ENCODE data around the gene HPS5. TPM values are rescaled to one million over a fixed set of nuclear protein-coding genes. Genes with fewer than 3 reads are reported as not detected.

HPS5 gene
- total and polyA plus RNA-seq, 2 of the 4 experiments (the other 2 are of a cell fraction) = 7.9 to 28.3 TPM

GRCh38 chr11:18277565-18278271, 44.2 kb downstream of the HPS5 start:
- no peaks in the 10 kb centered on the region for H3K27me3 ChIP-seq (ENCODE audit: control insufficient read depth, insufficient read depth, low read length)
- no peak overlapping the region for H4K91ac ChIP-seq (ENCODE audit: insufficient read depth, low read depth, low read length)
- no peak overlapping the region for H2BK5ac ChIP-seq (ENCODE audit: low read depth, low read length, poor library complexity, severe bottlenecking)
- no peak overlapping the region for H4K8ac ChIP-seq (ENCODE audit: low read depth in 2 of 2, low read length in 2 of 2)
- no peaks in the 10 kb centered on the region for H3K9me1 ChIP-seq (ENCODE audit: insufficient read depth, low read length)
- H2BK15ac ChIP-seq (ENCODE audit: low read depth, low read length) = no peak overlapping the region
- intact Hi-C loops (cut with micrococcal nuclease) = no loop called here
- dilution Hi-C loops (cut with HindIII; ENCODE audit: low sequenced_read_pairs, unreplicated experiment) = no loop called here
- no peak overlapping the region for H3K4me3 ChIP-seq (ENCODE audit: insufficient read depth, low read depth, low read length)
- H2AK5ac ChIP-seq (ENCODE audit: low read depth, low read length) = no peak overlapping the region
- peaks cover 16% of the 10 kb centered on the region for H3K36me3 ChIP-seq (ENCODE audit: control insufficient read depth, insufficient read depth, low read length)
- H2BK20ac ChIP-seq (ENCODE audit: low read depth, low read length) = no peak overlapping the region
- H3K27ac ChIP-seq (ENCODE audit: insufficient read depth, low read length) = no peak overlapping the region
- no peak overlapping the region for H3K4me2 ChIP-seq (ENCODE audit: low read depth, low read length)
- DNase-seq = peak; percentile 9
- no peak overlapping the region for H2BK120ac ChIP-seq (ENCODE audit: low read depth, low read length)
- H3K56ac ChIP-seq (ENCODE audit: extremely low read depth, insufficient read depth, low read length) = no peak overlapping the region
- ChIA-PET CTCF (interaction anchor here (0.6 kb wide), 1 partner anchor 172 kb away, joined by 3 read pairs; the partner anchor contains the start of gene SAAL1), POLR2A (ENCODE audit: unreplicated experiment) (no interaction called here)
- H3K23ac ChIP-seq (ENCODE audit: low read depth, low read length) = no peak overlapping the region
- no peaks in the 10 kb centered on the region for H3K4me1 ChIP-seq (ENCODE audit: control insufficient read depth, insufficient read depth, low read length)
- WGBS, 2 experiments (ENCODE audit: extremely low coverage in 2 of 2, insufficient read length in 1 of 2) = no CpG with 5 or more reads among the region's 5 CpGs
- no TSS peak for BruUV-seq (replicated peaks)
- ATAC-seq (ENCODE audit: low read depth) = no peak; the same call in 1 of the 2 replicates
- no peak overlapping the region for H3K9ac ChIP-seq (ENCODE audit: low read depth, low read length)
- no peaks in the 10 kb centered on the region for H4K20me1 ChIP-seq (ENCODE audit: insufficient read depth, low read length)
- H3K14ac ChIP-seq (replicated peaks; ENCODE audit: low read depth, low read length) = no peak overlapping the region
- H3K4ac ChIP-seq (ENCODE audit: low read depth, low read length) = no peak overlapping the region
- H3K18ac ChIP-seq (ENCODE audit: low read depth, low read length) = no peak overlapping the region
- no peak overlapping the region for H4K5ac ChIP-seq (ENCODE audit: low read depth, low read length)
- in situ Hi-C loops (cut with MboI; ENCODE audit: low sequenced_read_pairs) = no loop called here
- H2AFZ ChIP-seq (replicated peaks; ENCODE audit: low read length, poor library complexity) = no peak overlapping the region
- H2AK9ac ChIP-seq (replicated peaks; ENCODE audit: low read depth, low read length, poor library complexity) = no peak overlapping the region
- TF ChIP-seq SMC3 (IDR thresholded peaks at IDR 0.05; ENCODE audit: low read depth, low read length) (no peak), CEBPB (IDR thresholded peaks at IDR 0.05; ENCODE audit: low read depth, low read length) (peak; percentile 69), RCOR1 (IDR thresholded peaks at IDR 0.05; ENCODE audit: insufficient replicate concordance, low read length) (no peak)
- H3K79me1 ChIP-seq (ENCODE audit: low read depth in 1 of 2, low read length in 2 of 2) = no peaks in the 10 kb centered on the region; a peak in 1 of 4 replicates
- no peaks in the 10 kb centered on the region for H3K9me3 ChIP-seq (ENCODE audit: control insufficient read depth, insufficient read depth, low read length)
